OCI-LY1 (cell line): ENCODE results near the gene ARMC9.

Experiments
- H2AFZ ChIP-seq: fragments of 200-600 bp; sonication (generic), shearing (Covaris generic); 2 replicates; pipeline ENCODE4 v1.6.0; 2014; ENCODE audit warnings: antibody characterized with exemption, mild to moderate bottlenecking, low read length
- H3F3A ChIP-seq: fragments of 200-600 bp; sonication (generic), shearing (Covaris generic); 2 replicates; pipeline ENCODE4 v1.6.0; 2014; ENCODE audit warnings: mild to moderate bottlenecking, antibody characterized with exemption, low read length, moderate library complexity; ENCODE audit not compliant: insufficient read depth
- H3K27ac ChIP-seq: fragments of 200-600 bp; sonication (generic); 2 replicates; pipeline ENCODE4 v1.5.1; 2014; ENCODE audit warnings: low read length, mixed run types, mild to moderate bottlenecking, low read depth; ENCODE audit not compliant: poor library complexity, severe bottlenecking
- H3K27me3 ChIP-seq: fragments of 200-600 bp; sonication (generic); 2 replicates; pipeline ENCODE4 v1.6.0; 2014; ENCODE audit warnings: antibody characterized with exemption, mild to moderate bottlenecking, low read length, moderate library complexity; ENCODE audit not compliant: insufficient read depth
- H3K36me3 ChIP-seq: fragments of 200-600 bp; sonication (generic); 2 replicates; pipeline ENCODE4 v1.6.1; 2014; ENCODE audit warnings: mild to moderate bottlenecking, antibody characterized with exemption, low read length, moderate library complexity, mixed read lengths; ENCODE audit not compliant: insufficient read depth
- H3K4me1 ChIP-seq: fragments of 200-600 bp; sonication (generic); 2 replicates; pipeline ENCODE4 v1.5.1; 2014; ENCODE audit warnings: mild to moderate bottlenecking, low read length, moderate library complexity; ENCODE audit not compliant: insufficient read depth, severe bottlenecking
- H3K4me2 ChIP-seq: fragments of 200-600 bp; sonication (generic), shearing (Covaris generic); 2 replicates; pipeline ENCODE4 v1.6.1; 2014; ENCODE audit warnings: low read length
- H3K4me3 ChIP-seq: fragments of 200-600 bp; sonication (generic); 2 replicates; pipeline ENCODE4 v1.5.1; 2014; ENCODE audit warnings: low read length, low read depth, mild to moderate bottlenecking, mixed read lengths; ENCODE audit not compliant: poor library complexity, severe bottlenecking
- H3K79me2 ChIP-seq: fragments of 200-600 bp; shearing (Covaris generic); 2 replicates; pipeline ENCODE4 v1.6.1; 2016; ENCODE audit warnings: mixed run types, low read length, mixed read lengths; ENCODE audit not compliant: insufficient read depth
- H3K9ac ChIP-seq: fragments of 200-600 bp; sonication (generic), shearing (Covaris generic); 2 replicates; pipeline ENCODE4 v1.6.1; 2014; ENCODE audit warnings: mild to moderate bottlenecking, low read length, mixed read lengths
- H3K9me2 ChIP-seq: fragments of 200-600 bp; sonication (generic), shearing (Covaris generic); 2 replicates; pipeline ENCODE4 v1.6.1; 2014; ENCODE audit warnings: low read depth, mild to moderate bottlenecking, low read length, mixed read lengths
- H3K9me3 ChIP-seq: fragments of 200-600 bp; shearing (Covaris generic); 2 replicates; pipeline ENCODE4 v1.6.1; 2014; ENCODE audit warnings: low read length, mixed read lengths
- H4K20me1 ChIP-seq: fragments of 200-600 bp; sonication (generic), shearing (Covaris generic); 2 replicates; pipeline ENCODE4 v1.6.0; 2016; ENCODE audit warnings: mild to moderate bottlenecking, low read length; ENCODE audit not compliant: insufficient read depth
- EZH2 ChIP-seq: fragments of 200-600 bp; sonication (generic), shearing (Covaris generic); IDR thresholded peaks from 2 replicates; pipeline ENCODE4 v1.8.0; 2017; ENCODE audit warnings: borderline replicate concordance, mixed run types, mild to moderate bottlenecking, antibody characterized with exemption, low read length, moderate library complexity, mixed read lengths
- TF ChIP-seq, protein P1 (sequence below): fragments of 200-600 bp; sonication (generic), shearing (Covaris generic); IDR thresholded peaks from 2 replicates; pipeline ENCODE4 v1.5.1; 2017; ENCODE audit warnings: mild to moderate bottlenecking, antibody characterized with exemption, low read length, moderate library complexity, mixed read lengths

Gene ARMC9

DNA sequence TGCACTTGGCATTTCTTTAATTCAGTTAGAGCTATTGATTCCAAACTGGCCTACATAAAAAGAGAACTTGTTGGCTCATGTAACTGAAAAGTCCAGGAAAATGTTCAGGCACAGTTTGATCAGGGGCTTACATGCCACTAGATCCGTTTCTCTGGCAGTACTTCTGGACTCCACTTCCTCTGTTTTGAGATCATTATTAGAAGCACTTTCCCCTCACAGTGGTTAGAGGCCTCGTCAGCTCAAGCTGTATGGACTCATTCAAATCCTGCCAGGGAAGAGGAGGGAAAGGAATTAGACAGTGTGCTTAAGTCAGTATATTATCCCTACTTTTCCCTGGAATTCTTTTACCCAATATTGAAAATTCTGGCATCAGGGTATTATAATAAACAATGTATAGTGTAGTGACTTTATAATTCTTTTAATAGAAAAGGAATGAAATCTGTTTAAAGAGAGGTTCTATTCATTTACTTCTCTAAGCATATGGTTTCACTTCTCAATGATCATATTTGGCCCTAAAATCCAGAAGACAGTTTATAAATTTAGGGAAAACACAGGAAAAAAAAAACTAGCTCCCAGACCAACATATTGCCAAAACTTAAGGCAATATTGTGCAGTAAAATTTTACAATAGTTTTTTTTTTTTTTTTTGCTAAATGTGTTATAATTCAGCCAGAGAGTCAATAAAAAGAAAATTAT, 92.0 kb downstream of the ARMC9 start:
- TF ChIP-seq, protein P1, sequence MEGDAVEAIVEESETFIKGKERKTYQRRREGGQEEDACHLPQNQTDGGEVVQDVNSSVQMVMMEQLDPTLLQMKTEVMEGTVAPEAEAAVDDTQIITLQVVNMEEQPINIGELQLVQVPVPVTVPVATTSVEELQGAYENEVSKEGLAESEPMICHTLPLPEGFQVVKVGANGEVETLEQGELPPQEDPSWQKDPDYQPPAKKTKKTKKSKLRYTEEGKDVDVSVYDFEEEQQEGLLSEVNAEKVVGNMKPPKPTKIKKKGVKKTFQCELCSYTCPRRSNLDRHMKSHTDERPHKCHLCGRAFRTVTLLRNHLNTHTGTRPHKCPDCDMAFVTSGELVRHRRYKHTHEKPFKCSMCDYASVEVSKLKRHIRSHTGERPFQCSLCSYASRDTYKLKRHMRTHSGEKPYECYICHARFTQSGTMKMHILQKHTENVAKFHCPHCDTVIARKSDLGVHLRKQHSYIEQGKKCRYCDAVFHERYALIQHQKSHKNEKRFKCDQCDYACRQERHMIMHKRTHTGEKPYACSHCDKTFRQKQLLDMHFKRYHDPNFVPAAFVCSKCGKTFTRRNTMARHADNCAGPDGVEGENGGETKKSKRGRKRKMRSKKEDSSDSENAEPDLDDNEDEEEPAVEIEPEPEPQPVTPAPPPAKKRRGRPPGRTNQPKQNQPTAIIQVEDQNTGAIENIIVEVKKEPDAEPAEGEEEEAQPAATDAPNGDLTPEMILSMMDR, result no peak
- TF ChIP-seq EZH2, result no peak
- no peaks in the 10 kb centered on the region for H3K9me2 ChIP-seq
- no peaks in the 10 kb centered on the region for H3K36me3 ChIP-seq
- no peak overlapping the region for H2AFZ ChIP-seq
- no peaks in the 10 kb centered on the region for H3K4me1 ChIP-seq
- no peaks in the 10 kb centered on the region for H3F3A ChIP-seq
- no peak overlapping the region for H3K9ac ChIP-seq
- H3K27me3 ChIP-seq, result no peaks in the 10 kb centered on the region
- H3K27ac ChIP-seq, result no peak overlapping the region
- H3K79me2 ChIP-seq, result no peaks in the 10 kb centered on the region
- H3K4me3 ChIP-seq, result no peak overlapping the region
- H4K20me1 ChIP-seq, result no peaks in the 10 kb centered on the region
- H3K4me2 ChIP-seq, result no peak overlapping the region
- no peaks in the 10 kb centered on the region for H3K9me3 ChIP-seq

DNA sequence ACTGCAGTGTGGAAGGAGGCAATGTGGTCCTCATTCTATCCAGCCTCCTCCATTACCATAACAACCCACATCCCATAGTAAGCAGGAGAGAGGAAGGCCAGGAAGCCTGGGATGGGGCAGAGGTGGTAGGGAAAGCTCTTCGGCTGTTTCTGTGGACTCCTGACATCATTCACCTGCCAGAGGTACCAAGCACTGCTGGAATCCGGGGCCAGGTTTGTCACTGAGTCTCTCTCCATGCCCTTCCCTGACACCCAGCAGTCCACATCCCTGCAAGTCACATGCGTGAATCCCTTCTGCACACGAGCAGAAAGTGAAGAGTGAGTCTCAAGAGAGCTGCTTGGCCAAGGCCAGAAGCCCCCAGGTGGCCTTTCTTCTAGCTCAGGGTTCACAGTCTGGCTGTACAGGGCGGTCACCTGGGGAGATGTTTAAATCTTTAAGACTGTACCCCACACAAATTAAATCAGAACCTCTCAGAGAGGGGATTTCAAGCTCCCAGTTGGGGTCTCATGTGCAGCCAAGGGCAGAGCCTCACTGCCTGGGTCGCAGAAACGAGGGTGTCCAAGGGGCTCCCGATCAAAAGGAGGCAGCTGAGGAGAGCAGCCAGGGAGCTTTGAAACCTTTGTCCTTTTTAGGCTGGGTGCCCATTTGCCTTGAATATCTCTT, 94.2 kb downstream of the ARMC9 start:
- Histone ChIP-seq H3K79me2 (no peaks in the 10 kb centered on the region), H3K36me3 (no peaks in the 10 kb centered on the region), H3K9me2 (no peaks in the 10 kb centered on the region), H3K4me2 (no peak overlapping the region), H3K4me1 (peaks cover 10% of the 10 kb centered on the region), H3K27me3 (no peaks in the 10 kb centered on the region), H3F3A (no peaks in the 10 kb centered on the region), H4K20me1 (no peaks in the 10 kb centered on the region), H3K9ac (no peak overlapping the region), H3K9me3 (no peaks in the 10 kb centered on the region), H3K27ac (no peak overlapping the region), H3K4me3 (no peak overlapping the region), H2AFZ (no peak overlapping the region)
- TF ChIP-seq, protein P1, result no peak
- TF ChIP-seq EZH2, result no peak

- H3K4me2 ChIP-seq, result no peak overlapping the region
- H3F3A ChIP-seq, result no peaks in the 10 kb centered on the region
- no peaks in the 10 kb centered on the region for H3K79me2 ChIP-seq
- no peak overlapping the region for H3K9ac ChIP-seq
- peaks cover 10% of the 10 kb centered on the region for H3K4me1 ChIP-seq
- H3K27ac ChIP-seq, result no peak overlapping the region
- no peaks in the 10 kb centered on the region for H3K9me3 ChIP-seq
- no peak overlapping the region for H2AFZ ChIP-seq
- H3K27me3 ChIP-seq, result no peaks in the 10 kb centered on the region
- H3K36me3 ChIP-seq, result no peaks in the 10 kb centered on the region
- TF ChIP-seq EZH2, result no peak
- TF ChIP-seq, protein P1, result no peak
- no peaks in the 10 kb centered on the region for H4K20me1 ChIP-seq
- no peaks in the 10 kb centered on the region for H3K9me2 ChIP-seq
- no peak overlapping the region for H3K4me3 ChIP-seq
Measured at GRCh38 chr2:231293163-231293562, 94.7 kb downstream of the ARMC9 start.
